GM19240 (cell line): ENCODE data around the gene CTSE.

Experiments used
- DNase-seq: peaks from one replicate; pipeline ENCODE4 v3.0.0; 2011; ENCODE audit warnings: low spot score; ENCODE audit not compliant: insufficient read length

Gene CTSE

GRCh38 chr1:205994346-205994745, 29.3 kb downstream of the CTSE start:
- no peak for DNase-seq

GRCh38 chr1:205993068-205993467, 30.6 kb downstream of the CTSE start:
- no peak for DNase-seq

DNA sequence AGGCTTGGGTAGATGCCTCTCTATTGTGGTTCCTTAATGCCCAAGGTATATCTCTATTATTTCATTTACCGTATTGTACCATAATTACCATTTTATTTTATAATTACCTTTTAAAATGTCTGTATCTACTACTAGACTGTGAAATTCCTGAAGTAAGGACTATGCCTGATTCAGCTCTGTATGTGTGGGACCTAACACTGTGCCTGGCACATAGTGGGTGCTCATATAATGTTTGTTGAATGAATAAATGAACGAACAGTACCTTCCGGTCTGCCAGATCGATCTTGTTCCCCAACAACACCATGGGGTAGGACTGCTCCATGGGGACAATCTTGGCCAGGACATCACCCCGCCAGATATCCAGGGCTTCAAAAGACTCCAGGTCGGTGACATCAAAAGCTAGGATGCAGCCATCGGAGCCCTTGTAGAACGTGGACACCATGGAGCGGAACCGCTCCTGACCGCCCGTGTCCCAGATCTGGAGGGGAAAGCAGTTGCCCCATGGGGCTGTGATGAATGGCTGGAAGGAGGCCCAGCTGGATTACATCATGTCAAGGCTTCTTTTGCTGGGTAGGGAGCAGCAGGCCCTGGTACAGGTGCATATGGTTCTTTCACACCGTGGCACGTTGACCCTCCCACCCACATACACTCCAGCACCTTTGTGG, 31.3 kb downstream of the CTSE start:
- DNase-seq: no peak

DNA sequence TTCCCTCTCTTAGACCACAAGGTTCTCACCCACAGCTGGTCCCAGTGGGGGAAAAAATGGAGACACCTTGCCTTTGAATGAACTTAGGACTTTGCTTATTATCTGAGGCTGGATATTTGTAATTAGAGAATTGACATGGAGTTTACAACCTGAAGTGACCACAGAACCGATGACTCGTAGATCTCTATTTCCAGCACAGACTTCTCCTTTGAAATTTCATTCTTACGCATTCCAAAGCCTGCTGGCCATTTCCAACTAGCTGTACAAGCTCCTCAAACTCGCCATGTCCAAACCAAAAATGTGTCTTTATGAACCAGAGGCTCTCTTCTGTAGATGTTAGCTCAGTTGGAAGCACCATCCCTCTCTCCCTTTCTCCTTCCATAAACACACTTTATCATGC, 32.5 kb downstream of the CTSE start:
- DNase-seq: no peak

DNA sequence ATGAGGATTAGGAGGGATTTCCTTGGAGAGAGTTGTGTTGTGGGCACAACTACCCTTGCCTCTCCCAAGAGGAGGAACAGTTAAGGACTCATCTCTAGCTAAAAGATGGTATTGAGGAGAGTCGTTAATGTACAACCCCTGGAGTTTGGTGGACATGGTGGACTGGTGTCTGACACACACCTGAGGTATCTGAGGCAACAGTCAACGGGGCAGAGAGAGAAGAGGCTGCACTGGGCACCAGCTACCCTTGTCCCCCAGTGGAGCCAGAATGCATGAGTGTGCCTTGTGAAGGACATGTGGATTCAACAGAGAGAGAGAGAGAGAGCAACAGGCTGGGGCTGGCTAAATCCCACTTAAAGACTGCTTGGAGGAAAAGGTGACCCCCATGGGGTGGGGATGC, 33.5 kb downstream of the CTSE start:
- no peak for DNase-seq

GRCh38 chr1:205989786-205990185, 33.9 kb downstream of the CTSE start:
- DNase-seq: no peak

DNA sequence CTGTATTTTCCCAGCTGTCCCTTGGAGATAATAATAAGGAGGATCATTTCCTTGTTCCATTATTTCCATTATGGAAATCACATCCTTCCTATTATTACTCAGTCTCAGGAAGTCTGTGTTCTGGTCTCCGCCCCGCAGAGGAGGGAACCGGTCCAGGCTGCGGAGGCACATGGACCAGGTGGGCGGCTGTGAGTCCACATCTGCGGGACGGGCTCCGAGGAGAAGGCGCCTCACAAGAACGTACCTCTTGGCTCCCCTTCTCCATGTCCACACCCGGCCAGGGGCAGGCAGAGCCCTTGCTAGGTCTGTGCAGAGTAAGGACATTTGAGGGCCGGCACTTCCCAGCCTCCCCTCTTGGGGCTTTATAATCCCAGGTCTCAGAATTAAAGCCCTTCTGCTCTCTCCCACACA, 35.1 kb downstream of the CTSE start:
- no peak for DNase-seq

- DNase-seq: no peak
Measured at GRCh38 chr1:205986861-205987260, 36.8 kb downstream of the CTSE start.

GRCh38 chr1:205986292-205986691, 37.4 kb downstream of the CTSE start:
- DNase-seq: no peak

GRCh38 chr1:205985330-205986005, 38.2 kb downstream of the CTSE start:
- no peak for DNase-seq

GRCh38 chr1:205983925-205984725, 39.6 kb downstream of the CTSE start:
- DNase-seq: peak; percentile 49

- DNase-seq: no peak
Measured at GRCh38 chr1:205981257-205981656, 42.4 kb downstream of the CTSE start.

- DNase-seq: no peak
Measured at GRCh38 chr1:205980237-205980870, 43.3 kb downstream of the CTSE start.

GRCh38 chr1:205979301-205979700, 44.4 kb downstream of the CTSE start:
- no peak for DNase-seq

- DNase-seq: no peak
Measured at GRCh38 chr1:205978676-205979075, 45.0 kb downstream of the CTSE start.

DNA sequence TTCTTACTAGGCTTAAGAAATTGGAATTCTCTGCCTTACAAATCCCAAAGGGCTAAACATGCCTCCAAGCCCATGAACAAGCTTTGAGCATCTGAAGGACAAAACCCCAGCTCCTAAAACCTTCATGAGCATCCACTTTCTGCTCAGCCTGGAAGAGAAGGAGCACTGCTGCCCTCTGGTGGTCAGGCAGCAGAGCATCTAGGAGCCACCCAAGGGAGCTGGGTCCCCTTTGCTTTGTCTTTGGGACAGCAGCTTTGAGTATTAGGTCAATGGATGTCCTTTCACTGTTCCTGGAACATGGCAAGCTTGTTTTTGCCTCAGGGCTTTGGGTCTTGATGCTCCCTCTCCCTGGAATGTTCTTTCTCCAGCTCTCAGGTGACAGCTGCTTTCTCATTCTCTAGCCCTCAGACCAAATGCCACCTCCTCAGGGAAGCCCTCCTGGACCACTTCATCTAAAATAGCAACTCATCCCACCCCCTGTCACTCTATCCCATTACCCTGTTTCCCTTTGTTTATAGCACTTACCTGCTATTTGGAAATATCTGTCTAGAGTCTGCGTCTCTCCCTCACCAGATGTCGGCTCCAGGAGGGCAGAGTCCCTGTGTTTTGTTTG, 46.2 kb downstream of the CTSE start:
- DNase-seq: peak; percentile 70

GRCh38 chr1:205976708-205977401, 46.8 kb downstream of the CTSE start:
- DNase-seq: no peak

DNA sequence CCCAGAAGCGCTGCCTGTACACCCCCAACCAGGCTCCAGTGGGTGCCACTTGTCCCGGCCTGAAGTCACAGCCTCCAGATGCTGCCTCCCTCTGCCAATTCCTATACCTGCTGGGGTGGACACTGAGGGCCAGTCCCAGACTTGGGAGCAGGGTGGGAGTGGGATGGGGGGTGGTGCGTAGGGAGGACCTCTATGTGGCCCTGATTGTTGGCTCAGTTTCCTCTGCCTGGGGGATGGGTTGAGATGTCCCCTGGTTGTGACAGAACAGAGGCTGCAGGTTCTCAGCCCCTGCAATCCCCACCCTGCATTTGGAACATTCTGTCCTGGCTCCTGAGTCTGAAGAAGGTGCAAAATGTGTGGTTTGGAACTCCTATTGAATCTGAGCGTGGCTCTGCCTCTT, 47.7 kb downstream of the CTSE start:
- DNase-seq: no peak

DNA sequence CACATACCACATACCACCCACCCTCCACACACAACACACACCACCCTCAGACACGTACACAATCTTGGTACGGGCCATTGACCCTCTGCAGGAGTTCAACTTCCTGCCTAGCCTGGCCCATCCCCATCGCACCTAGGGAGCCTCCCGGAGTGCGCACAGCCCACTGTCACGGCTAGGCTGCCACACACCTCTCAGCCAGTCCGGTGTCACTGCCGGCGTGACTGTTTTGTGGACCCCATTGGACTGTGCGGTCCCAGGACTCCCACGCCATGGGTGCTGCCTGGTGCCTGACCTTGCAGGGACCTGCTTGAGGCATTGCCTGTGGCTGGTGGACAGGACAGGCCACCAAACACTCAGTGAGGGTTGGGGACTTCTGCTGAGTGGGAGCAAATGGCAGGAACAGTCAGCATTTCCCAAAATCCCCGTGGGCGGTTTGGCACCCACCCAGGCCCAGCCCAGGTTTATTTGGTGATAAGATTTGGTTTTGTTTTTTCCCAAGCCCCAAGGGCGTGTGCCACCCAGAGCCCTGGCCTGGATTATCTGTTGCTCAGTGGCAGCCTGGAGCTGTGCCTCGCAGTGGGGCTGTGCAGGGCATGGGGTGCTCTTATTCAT, 48.2 kb downstream of the CTSE start:
- no peak for DNase-seq

GRCh38 chr1:205974712-205975111, 49.0 kb downstream of the CTSE start:
- DNase-seq: no peak
